NAMALWA (cell line): ENCODE data around the gene MDN1.
"Not testable (repeated sequence)": the region's sequence is repeated elsewhere in the genome, so short reads cannot be mapped to it uniquely, and the experiment has no call there.

Source experiments
- DNase-seq: peaks from one replicate; pipeline ENCODE4 v3.0.0-alpha.2; 2015; ENCODE audit warnings: low spot score

Gene MDN1

GRCh38 chr6:89763550-89763949 lies 56.0 kb downstream of the MDN1 start:
- DNase-seq = no peak

DNA sequence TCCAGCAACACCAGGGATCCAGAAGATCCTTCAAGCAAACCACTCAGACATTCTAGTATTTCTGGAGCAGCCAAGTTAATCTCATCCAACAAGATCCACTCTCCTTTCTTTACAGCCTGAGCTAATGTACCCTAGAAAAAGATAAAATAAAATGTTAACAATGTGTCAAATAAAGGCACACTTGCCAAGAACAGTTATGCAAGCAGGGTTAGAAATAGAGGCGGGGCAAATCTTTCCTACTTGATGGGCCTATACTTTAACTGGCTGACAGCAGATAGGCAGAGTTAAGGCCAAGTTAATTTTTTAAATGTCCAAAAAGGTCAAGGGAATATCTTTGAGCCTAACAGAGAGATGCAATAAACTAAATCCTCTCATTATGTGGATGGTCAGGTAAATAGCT lies 60.8 kb downstream of the MDN1 start:
- no peak for DNase-seq

DNA sequence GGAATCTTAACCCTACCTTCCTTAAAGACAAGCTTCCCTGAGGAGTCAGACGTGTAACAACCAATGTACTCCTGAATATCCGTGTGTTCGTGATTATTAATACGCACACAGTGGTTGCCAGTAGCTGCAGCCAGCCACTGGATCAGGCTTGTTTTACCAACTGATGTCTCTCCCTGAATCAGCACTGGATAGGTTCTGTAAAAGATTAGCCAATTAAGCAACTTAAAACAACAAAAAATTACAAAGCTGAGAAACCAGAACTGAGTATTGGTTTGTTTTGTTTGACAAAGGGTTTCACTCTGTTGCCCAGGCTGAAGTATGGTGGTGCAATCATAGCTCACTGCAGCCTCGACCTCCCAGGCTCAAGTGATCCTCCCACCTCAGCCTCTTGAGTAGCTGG lies 69.3 kb downstream of the MDN1 start:
- no peak for DNase-seq

- DNase-seq = no peak
Observed at GRCh38 chr6:89749918-89750317, 69.7 kb downstream of the MDN1 start.

DNA sequence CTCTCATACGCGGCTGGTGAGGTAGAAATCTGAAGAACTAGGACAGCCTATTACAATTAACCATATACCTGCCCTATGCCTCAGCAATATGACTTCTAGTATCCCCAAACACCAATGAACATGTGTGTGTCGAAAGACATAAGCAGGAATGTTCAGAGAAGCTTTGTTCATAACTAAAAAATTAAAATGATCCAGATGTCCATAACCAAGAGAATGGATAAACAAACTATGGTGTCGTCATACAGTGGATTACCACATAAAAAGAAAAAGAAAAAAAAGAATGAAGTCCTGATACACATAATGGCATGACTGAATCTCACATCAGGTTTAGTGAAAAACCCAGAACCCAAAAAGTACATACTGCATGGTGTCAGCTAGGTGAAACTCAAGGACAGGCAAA lies 73.9 kb downstream of the MDN1 start:
- DNase-seq = no peak

DNA sequence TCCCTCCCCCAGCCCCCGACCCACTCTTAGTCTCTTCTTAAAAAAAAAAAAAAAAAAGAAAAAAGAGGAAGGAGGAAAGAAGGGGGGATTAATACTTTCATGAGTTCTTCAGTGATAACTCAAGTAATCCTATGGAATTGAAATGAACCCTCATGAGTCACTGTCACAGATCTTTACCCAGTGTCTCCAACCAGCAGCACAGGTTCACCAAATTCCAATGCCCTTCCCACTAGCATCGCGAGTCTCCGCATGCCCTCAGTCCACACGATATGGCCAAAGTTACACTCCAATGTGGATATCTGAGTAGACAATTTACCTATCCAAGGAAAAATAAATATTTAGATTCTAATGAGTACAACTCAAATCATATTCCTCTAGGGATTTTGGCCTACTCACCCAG lies 74.5 kb downstream of the MDN1 start:
- DNase-seq = no peak

DNA sequence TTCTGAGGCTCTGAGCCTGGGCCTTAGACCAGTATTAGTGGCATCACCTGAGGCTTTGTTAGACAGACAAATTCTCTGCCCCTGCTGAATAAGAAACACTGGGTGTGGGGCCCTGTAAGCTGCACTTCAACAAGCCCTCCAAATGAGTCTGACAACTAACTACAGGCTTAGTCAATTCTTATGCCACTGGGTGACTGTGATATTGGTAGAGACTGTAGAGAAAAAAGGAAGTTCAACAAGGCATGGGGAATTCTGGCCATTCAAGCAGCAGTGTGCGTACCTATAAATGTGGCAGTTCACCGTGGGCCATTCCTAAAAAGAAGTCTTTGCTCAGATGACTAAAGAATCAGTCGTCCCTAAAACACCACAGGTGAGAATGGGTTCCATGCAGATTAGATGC lies 82.7 kb downstream of the MDN1 start:
- DNase-seq = no peak

DNA sequence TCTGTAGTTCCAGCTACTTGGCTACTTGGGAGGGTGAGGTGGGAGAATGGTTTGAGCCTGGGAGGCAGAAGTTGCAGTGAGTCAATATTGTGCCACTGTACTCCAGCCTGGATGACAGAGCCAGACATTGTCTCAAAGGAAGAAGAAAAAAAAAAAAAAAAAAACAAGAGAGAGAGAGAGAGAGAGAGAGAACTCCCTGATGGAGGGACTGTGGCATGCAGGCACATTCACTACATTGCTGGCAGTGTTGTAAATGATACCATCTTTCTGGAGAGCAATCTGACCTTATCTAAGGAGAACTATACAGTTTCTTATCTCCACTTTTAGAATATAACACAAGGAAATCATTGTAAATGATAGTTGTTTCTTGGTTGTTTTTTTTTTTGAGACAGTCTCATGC lies 85.1 kb downstream of the MDN1 start:
- no peak for DNase-seq

DNA sequence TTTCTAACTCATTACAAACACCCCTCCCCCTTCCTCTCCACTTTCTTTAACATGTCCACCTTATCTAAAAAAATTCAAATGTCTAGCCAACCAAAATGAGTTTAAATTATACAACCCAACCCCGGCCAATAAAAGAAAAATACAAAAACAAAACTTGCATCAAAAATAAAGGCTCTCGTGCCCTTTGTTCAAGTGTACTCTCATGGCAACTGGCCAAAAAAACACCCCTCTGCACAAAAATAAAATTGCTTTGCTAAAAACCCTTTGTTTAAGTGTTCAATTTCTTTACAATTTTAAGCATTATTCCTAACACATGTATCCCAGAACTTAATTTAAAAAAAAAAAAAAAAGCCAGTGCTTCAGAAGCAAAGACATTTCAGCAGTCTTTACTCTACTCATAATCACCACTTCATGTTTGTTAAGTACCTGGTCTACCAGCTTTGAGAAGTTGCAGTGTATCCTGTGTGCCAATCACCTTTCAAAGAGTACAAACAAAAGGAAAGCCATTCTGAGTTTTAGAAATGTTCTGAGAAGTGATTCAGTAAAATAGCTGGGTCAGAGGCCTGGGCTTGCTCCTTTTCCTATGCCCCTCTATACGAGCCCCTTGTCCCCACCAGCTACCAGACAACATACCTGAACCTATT lies 87.5 kb downstream of the MDN1 start:
- DNase-seq = no peak

- DNase-seq = not testable (repeated sequence)
Observed at GRCh38 chr6:89731262-89731661, 88.3 kb downstream of the MDN1 start.

DNA sequence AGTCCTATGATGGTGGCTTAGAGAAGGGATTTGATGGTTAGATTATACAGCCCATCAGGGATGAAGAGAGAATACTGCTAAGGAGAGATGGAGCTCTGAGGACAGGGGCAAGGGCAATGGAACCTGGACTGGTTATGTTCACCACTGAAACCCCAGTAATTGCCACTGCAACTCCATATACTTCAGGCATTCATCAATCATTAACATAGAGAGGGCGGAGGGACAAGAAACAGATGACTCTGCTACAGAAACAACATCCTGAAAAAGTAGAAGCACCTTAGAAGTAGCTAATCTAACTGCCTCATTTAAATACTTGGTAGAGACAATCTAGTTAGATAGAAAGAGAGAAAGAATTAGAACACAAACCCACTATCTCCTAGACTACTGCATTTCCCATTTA lies 89.8 kb downstream of the MDN1 start:
- DNase-seq = no peak

DNA sequence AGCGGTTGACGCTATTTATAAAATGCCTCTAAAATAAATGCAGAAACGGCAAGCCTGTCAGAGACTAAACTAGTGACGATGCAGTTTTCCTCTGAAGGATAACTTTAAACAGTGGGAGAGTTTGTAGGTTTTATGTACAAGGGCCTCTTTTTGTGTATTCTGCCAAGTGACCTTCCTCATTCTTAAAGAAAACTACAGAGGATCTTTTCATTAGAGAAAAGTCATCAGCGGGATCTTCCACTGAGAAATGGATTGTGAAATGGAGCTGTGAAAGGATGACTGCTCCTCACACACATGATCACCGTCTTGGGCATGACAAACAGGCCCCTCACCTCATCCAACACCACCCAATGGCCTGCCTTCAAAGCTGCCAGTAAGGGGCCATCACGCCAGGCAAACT lies 92.1 kb downstream of the MDN1 start:
- DNase-seq = no peak

DNA sequence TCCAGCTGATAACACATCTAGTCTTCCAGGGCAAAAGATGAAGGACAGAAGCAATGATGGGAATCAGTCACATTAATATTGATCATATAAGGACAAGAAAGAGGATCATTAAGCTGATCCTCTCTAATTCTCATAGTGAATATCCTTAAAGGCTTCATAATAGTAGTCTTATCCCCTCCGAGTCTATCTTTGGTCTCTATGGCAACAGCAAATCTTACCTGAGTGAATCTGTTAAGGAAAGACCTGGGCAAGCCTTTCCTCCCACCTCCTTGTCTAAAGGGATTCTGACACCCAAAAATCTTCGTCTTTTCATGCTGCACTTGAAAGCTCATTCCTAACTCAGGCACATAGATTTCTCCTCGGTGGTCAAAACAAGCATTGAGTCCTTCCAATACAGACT lies 94.6 kb downstream of the MDN1 start:
- DNase-seq = no peak

- no peak for DNase-seq
Observed at GRCh38 chr6:89723046-89723445, 96.5 kb downstream of the MDN1 start.

GRCh38 chr6:89716532-89716931 lies 103.1 kb downstream of the MDN1 start:
- DNase-seq = no peak

GRCh38 chr6:89711801-89712200 lies 107.8 kb downstream of the MDN1 start:
- DNase-seq = no peak

- no peak for DNase-seq
Observed at GRCh38 chr6:89708316-89708715, 111.3 kb downstream of the MDN1 start.

- no peak for DNase-seq
Observed at GRCh38 chr6:89707766-89708165, 111.8 kb downstream of the MDN1 start.

DNA sequence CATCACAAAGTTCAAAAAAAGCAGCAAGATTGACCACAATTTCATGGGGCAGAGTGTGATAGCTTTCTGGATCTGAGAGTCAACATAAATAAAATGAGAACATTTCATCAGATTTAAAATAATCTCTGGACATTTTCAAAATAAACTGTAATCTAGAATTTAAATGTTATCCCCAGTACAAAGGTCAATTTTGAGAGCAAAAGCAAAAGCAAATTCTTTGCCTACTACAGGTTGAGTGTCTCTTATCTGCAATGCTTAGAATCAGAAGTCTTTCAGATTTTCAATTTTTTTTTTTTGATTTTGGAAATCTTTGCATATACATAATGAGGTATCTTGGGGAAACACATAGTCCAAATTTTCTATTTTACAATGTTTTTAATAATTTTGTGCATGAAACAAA lies 113.5 kb downstream of the MDN1 start:
- DNase-seq = no peak

- no peak for DNase-seq
Observed at GRCh38 chr6:89703292-89703691, 116.3 kb downstream of the MDN1 start.

- DNase-seq = no peak
Observed at GRCh38 chr6:89702349-89702748, 117.2 kb downstream of the MDN1 start.

GRCh38 chr6:89695667-89696066 lies 123.9 kb downstream of the MDN1 start:
- no peak for DNase-seq

DNA sequence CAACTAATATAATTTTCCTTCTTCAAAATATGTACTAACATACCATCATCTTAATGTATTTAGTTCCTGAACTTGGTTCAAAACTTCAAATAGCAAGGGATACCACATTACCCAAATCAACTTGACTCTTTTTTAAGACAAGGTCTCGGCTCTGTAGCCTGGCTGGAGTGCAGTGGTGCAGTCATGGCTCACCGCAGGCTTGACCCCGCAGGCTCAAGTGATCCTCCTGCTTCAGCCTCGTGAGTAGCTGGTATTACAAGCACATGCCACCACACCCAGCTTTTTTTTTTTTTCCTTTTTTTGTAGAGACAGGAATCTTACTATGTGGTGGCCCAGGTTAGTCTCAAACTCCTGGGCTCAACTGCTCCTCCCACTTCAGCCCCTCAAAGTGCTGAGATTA lies 125.2 kb downstream of the MDN1 start:
- DNase-seq = no peak

- DNase-seq = no peak
Observed at GRCh38 chr6:89693207-89693606, 126.4 kb downstream of the MDN1 start.

GRCh38 chr6:89692256-89692655 lies 127.3 kb downstream of the MDN1 start:
- no peak for DNase-seq
